Activated CD4-positive, CD25-positive, alpha-beta regulatory T cell (primary cell): ENCODE data around the gene KIAA0930.

Experiments
- DNase-seq, 4 experiments: peaks; one replicate each; lab custom pipeline; 2025; lab: John Stamatoyannopoulos, UW

The KIAA0930 gene

GRCh38 chr22:45172881-45173585 lies 67.7 kb downstream of the KIAA0930 start:
- no peak for DNase-seq

DNA sequence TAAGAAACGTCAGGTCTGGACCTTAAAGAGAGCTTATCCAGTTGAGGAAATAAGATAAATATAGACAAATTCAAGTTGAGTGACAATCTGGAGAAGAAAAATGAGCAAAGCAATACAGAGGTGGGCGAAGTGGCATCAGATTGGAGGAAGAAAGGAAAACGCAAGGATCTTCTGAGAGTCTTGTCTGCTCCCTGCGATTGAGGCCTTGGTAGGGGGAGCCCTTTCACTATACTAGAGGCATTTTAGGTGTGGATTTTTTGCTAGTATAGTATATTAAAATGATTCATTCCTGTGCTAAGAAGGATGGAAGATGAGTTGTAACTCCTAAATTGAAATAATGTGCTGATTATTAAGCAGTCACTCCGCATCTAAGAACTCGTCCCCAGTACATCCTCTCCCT lies 68.9 kb downstream of the KIAA0930 start:
- DNase-seq: no peak

- DNase-seq: no peak
Measured at GRCh38 chr22:45169591-45170466, 70.9 kb downstream of the KIAA0930 start.

DNA sequence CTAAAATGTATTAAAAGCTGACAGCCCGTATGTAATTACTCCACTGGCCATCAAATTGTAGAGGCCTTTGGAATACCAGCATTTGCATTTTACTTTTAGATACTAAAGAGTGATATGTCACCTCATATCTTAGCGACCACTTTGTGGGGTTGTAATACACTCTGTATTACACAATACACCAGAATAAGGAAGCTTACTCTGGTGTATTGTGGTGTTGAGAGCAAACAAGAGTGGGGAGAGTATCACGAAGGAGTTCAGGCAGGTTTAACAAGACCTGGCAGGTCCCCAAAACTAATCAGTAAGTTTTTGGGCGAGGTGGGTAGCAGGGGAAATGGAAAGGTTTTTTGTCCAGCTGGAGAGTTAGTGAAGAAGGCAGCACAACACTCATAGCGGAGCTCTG lies 73.8 kb downstream of the KIAA0930 start:
- no peak for DNase-seq

DNA sequence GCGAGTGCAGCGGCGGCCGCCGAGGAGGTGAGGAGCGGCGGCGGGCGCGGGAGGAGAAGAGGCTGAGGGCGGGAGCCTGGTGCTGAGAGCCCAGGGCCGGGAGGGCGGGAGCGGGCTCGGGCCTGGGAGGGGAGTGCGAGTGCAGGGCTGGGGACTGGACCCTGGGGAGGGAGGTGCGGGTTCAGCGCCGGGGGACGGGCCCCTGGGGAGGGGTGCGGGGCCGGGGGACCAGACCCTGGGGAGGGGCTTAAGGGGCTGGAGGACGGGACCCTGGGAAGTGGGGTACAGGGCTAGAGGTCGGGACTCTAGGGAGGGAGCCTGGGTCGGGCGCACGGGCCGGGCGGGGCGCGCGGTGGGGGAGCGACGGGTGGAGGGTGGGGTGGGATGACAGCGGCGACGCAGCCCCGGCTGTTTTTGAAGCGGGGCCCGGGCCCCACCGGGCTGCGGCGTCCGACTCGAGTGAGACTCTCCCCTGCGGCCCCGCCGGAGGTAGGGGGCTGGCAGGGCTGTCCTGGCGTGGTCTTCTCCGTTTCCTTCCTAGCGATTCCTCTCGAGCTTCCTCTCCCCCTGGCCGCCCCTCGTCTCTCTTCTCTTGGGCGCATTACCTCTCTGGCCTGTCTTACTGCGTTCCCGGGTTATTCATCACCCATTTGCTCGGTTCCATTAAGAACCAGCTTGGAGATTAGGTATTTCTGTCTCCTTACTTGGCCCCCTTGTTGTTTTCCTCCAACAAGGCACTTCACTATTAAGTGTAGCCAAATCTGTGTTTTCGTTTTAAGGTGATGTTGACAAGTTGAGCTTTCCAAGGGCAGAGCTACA lies 76.2 kb downstream of the KIAA0930 start:
- DNase-seq: peak in 2 of 4 experiments; percentile 9 to 16

GRCh38 chr22:45163451-45164269 lies 77.0 kb downstream of the KIAA0930 start, which contains the start of gene NUP50:
NUP50 (plus strand) TSS chr22:45163925; CDS start chr22:45168178, 4,253 bp downstream.
- peak; percentile 83 to 94 (median 90) for DNase-seq

GRCh38 chr22:45163099-45163450 lies 77.6 kb downstream of the KIAA0930 start:
- no peak for DNase-seq

DNA sequence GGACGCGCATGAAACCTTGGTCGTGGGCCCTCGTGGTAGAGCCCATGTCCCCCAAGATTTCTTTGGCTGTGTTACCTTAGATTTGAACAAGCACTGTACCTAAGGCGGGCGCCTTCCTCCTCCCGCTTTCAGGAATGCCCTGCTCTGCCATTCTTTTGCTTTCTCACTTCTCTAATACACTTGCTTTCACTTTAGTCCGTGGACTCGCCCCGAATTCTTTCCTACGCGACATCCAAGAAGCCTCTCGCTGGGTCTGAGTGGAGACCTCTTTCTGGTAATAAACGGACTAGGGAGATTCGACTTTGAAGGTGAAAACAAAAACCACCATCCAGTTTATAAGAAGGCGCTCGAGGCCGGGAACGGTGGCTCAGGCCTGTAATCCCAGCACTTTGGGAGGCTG lies 78.2 kb downstream of the KIAA0930 start:
- no peak for DNase-seq

DNA sequence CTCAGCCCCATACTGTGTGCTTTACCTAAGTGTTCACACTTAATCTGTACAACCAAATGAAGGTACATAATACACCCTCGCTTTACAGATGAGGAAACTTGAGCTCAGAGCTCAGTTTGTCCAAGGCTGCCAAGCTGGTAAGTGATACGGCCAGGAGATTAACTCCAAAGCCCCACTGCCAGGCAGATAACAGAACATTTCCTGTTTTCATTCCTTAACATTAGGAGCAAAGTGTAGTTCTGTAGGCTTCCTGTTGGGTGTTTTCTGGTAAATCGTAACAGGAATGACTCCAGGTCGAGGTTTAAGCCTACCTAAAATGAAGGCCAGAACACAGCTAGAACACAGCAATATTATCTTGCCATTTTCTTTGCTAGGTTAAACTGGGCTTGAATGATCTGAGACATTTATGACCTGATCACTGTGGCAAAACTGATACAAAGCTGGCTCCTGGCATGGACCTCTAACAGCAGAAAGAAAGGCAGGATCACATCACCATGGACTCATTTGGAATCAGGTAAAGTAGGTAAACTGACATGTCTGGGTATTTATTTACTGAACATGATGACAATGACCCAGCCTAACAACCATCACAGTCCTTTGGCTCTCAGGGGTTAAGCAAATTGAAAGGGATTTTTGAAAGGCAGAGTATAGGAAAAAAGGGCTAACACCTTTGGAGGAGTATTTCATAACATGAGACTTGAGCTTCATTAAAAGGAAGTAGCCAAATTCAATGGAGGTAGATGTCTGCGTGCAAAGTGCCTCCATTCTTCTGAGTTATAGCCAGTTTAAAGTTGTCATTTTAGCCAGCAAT lies 80.8 kb downstream of the KIAA0930 start:
- no peak for DNase-seq

GRCh38 chr22:45157907-45158306 lies 82.8 kb downstream of the KIAA0930 start:
- no peak for DNase-seq

DNA sequence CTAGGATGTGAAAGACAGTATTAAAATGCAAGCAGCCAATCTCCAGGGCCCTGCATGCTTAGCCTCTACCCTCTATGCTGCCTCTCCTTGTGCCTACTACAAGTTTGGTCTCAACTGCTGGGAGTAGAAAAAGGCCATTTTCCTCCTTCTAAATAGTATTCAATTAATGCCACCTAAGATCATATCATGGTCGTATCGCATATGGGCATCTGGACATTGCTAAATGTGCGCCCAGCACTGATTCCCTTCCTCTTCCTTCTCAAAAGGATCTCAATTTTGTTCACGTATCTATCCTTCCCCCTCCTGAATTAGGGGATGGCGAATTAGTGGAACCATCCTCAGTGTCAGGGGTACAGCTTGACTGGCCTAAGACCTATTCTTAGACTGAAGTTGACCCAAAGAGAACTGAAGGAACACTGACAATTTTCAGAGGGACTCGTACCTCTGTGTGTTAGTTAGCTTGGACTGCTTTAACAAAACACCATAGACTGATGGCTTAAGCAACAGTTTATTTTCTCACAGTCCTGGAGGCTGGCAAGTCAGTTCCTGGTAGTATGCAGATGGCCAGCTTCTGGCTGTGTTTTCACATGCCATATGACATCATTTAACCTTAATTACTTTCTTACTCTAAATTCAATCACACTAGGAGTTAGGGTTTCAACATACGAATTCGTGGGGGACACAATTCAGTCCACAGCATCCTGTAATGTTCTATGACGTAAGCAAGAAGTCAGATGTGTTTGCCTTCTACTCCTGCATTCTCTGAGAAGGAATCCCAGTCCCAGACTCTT lies 85.4 kb downstream of the KIAA0930 start:
- DNase-seq: no peak

DNA sequence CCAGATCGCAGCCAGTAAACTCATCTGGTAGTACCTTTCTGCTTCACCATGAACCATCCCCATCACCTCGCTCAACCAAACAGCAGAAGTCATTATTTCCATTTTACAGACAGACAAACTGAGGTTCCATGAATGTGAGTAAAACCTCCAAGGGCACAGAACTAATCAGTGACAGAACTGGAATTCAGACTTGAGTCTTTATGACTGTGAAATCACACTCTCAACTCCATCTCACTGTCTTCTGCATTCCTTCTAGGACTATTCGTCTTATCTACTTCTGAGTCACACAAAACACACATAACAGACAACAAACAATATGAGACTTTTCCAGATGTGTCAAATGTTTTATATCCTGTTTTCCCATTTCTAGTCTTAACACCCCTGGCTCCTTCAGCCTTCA lies 86.3 kb downstream of the KIAA0930 start:
- DNase-seq: no peak

DNA sequence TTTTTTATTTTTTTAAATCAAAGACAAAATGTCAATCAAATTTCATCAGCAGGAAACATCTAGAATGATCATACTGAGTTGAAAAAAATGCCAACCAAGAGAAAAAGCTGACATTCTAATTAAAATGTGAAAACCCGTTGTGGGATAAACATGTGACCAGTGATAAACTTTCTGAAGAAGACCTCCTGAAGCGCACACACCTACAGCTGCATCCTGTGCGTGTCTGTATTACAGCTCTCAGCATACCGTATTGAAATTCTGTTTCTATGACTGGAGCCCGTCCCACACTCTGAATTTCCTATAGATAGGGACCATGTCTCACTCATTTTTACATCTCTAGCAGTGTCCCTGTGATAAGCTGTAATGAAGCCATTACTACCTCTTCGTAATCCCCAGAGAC lies 89.2 kb downstream of the KIAA0930 start:
- no peak for DNase-seq

DNA sequence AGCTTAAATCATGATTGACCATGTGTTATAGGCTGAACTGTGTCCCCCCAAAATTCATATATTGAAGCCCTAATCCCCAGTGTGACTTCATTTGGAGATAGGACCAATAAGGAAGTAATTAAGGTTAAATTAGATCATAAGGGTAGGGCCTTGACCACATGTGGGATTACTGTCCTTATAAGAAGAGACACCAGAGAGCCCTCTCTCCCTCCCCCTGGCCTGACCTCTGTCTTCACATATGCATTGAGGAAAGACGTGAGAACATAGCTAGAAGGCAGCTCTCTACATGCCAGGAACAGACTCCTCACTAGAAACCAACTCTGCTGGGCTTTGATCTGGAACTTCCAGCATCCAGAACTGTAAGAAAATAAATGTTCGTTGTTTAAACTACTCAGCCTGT lies 90.6 kb downstream of the KIAA0930 start:
- DNase-seq: no peak

- DNase-seq: no peak
Measured at GRCh38 chr22:45149671-45150070, 91.0 kb downstream of the KIAA0930 start.

GRCh38 chr22:45144916-45145315 lies 95.8 kb downstream of the KIAA0930 start:
- no peak for DNase-seq

- DNase-seq: no peak
Measured at GRCh38 chr22:45142376-45142775, 98.3 kb downstream of the KIAA0930 start.
